HTR-8/SVneo (cell line): Measurements from ENCODE around the gene WNT8A.
"Not testable (repeated sequence)": the region's sequence is repeated elsewhere in the genome, so short reads cannot be mapped to it uniquely, and the experiment has no call there.

Source experiments
- DNase-seq: peaks from one replicate; pipeline ENCODE4 v3.0.0; 2011; ENCODE audit warnings: low spot score, mixed read lengths; ENCODE audit not compliant: insufficient read length
- FAIRE-seq: peaks from 2 replicates; lab custom pipeline; 2011; peaks lifted over from hg19 to GRCh38; lab: Jason Lieb, UNC

WNT8A gene, protein sequence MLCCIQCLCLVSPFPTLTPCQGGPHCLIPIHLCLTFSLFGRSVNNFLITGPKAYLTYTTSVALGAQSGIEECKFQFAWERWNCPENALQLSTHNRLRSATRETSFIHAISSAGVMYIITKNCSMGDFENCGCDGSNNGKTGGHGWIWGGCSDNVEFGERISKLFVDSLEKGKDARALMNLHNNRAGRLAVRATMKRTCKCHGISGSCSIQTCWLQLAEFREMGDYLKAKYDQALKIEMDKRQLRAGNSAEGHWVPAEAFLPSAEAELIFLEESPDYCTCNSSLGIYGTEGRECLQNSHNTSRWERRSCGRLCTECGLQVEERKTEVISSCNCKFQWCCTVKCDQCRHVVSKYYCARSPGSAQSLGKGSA

DNA sequence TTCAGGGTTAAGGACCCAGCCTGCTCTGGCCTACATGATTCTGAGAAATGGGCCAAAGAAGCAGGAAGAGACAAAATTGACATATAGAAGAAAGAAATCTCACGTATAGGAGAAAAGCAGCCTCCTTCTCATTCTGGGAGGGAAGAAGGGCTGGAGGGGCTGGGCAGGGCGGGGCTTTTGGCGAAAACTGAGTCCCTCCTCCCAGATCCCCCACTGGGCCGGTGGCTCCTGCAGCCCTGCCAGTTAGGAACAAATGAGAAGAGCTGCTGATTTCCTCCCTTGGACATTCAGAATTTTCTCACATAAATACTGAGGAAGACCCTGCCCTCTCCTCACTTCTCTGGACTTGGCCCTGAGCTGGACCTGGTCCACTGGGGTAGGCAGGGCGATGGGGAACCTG, at the start of gene WNT8A:
Gene WNT8A (plus strand): TSS at position 332 of the 400 bp plus-strand sequence. CDS start 95 bp downstream, outside the sequence.
- DNase-seq: no peak
- FAIRE-seq: no peak

DNA sequence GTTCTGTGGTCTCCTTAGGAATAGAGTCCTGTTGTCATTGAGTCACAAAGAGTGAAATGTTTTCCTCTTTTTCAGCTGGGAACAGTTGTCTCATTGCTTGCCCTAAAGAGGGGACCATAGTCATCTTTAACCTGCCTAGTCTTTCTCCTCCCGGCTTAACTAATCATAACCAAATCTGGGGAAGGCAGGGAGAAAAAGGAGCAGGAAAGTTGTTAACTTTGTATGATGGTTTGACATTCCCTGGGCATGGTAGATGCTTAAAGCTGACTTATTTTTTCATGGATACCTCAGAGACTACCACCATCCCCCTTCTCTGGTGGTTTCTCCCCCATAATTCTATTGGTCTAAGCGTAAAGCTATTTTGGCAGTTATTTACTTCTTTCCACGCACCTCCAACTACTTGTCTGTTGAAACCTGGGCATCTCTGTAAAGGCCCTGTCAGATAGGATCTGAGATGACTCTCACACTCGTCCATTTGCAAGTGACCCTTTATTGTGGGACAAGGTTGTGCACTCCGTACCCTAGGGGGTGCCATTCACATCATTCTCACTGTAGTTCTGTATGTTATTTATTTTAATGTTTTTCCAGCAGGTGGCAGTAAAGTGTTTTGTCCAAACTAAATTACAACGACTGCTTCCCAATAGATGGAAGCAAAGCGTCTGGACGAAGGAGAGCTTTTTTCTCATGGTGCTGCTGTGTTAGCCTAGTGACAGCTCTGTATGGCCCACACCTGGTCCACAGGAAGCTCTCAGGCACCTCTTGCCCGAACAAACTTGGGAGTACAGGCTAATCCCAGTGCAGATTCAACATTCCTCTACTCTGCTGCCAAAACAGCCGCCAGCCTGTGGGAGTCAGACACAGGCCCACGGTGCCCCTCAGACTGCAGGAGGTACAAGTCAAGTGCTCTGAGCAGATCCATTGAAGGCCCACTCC, 48.0 kb upstream of the WNT8A start:
- FAIRE-seq (no peak), DNase-seq (peak; percentile 77)

DNA sequence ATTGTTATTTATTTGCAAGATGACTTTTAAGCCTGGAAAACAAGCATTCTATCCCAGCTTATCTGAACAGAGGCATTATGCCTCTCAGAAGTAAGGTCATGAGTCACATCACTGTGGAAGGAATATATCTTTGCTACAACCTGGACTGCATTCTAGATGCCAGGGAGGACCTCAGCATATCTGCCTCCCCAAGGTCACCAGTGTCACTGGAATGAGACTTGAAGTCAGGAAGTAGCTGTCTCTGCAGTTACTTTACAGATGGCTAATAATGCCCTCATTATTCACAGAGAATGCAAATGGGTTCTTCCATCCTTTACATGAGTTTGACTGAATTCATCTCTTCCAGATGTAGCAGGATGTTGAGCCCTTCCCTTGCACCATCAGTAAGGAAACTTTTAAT, 46.6 kb upstream of the WNT8A start:
- FAIRE-seq: no peak
- DNase-seq: no peak

DNA sequence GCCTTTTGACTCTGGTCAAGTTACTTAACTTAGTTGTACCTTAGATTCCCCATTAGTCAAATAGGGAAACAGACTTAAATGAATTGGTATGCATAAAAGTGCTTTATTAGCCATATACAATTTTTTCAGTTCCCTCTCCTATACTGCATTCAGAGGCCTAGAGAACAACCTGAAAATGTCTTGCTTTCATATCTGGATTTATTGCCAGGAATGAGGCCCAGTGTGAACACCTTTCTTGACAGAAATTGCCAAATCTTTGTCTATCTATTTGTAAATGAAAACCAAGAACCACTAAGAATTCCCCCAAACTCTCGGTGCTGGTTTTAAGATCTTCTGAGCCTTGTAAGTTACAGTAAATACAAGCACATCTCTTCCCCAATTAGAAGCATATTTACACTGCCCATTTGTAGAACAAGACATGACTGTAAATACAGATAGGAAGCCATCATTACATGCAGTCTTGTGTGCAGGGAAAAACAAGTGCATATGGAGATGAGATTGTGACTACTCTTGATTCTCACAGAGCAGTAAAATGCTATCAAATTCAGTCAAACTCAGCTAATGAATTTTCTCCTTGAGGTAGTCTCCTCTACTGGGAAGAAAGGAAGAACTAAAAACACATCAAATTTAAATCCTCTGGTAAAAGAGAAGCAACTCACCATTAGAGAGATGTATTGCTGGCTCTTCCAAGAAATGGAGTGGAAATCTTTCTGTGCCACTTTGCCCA, 45.8 kb upstream of the WNT8A start:
- FAIRE-seq (no peak), DNase-seq (no peak)

DNA sequence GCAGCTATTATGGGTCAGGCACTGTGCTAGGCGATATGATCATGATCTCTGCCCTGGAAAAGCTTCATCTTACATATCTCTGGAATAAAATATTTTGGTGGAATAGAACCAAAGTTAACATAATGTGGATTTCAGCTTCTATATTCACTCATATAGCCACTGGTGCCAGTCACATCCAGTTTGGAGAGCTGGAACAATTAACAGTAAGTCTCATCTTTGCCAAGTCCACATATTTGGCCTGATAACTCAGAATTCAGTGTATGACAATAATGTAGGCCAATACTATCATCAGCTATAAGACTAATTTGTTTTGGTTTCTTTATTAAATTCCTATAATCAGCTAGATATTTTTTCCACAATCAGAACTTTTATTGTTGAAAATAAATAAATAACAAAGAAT, 45.0 kb upstream of the WNT8A start:
- FAIRE-seq: no peak
- DNase-seq: no peak

DNA sequence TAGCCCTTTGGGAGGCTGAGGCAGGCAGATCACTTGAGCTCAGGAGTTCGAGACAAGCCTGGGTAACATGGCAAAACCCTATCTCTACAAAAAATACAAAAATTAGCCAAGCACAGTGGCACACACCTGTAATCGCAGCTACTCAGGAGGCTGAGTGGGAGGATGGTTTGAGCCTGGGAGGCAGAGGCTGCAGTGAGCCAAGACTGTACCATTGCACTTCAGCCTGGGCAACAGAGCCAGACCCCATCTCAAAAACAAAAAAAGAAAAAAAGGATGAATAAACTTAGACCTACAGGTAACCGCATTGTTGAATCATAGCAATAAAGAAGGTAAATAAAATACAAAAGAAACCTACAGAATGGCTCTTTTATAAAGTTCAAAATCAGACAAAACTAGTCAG, 38.5 kb upstream of the WNT8A start:
- not testable (repeated sequence) for FAIRE-seq, DNase-seq

GRCh38 chr5:138051441-138052296, 32.2 kb upstream of the WNT8A start:
- FAIRE-seq (no peak), DNase-seq (no peak)

GRCh38 chr5:138052718-138053117, 31.1 kb upstream of the WNT8A start:
- not testable (repeated sequence) for FAIRE-seq, DNase-seq

DNA sequence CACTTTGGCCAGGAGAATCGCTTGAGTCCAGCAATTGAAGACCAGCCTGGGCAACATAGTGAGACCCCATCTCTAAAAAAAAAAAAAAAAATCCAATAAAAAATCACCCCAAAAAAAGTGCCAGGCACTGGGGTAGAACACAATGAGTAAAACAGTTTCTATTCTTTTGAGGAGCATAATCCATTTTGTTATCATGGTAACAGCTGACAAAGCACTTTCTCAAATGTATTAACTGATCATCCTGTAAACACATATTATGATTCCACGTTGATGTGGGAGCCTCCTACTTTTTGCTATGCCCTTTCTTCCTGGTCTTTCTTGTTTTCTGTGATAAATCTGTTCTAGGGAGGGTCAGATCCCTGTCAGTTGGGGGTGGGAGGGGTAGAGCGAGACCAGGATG, 30.3 kb upstream of the WNT8A start:
- FAIRE-seq: no peak
- DNase-seq: no peak

DNA sequence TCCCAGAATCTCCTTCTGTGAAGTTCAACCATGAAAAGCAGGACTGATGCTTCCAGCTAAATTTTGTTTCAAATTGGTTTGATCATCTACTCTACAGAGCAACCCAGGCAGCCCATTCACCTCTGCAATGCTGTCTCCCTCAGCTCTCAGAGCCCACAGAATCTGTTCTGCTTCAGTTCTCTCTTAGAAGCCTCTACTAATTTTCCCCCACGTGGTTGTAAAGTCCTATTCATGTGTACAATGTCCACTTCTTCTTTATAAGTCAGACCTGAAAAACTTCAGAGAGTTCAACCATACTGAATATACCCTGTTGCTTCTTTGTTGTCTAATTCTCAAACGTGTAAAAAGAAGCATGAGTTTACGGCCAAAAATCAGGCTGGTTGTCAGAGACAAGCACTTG, 29.6 kb upstream of the WNT8A start:
- DNase-seq (no peak), FAIRE-seq (no peak)

DNA sequence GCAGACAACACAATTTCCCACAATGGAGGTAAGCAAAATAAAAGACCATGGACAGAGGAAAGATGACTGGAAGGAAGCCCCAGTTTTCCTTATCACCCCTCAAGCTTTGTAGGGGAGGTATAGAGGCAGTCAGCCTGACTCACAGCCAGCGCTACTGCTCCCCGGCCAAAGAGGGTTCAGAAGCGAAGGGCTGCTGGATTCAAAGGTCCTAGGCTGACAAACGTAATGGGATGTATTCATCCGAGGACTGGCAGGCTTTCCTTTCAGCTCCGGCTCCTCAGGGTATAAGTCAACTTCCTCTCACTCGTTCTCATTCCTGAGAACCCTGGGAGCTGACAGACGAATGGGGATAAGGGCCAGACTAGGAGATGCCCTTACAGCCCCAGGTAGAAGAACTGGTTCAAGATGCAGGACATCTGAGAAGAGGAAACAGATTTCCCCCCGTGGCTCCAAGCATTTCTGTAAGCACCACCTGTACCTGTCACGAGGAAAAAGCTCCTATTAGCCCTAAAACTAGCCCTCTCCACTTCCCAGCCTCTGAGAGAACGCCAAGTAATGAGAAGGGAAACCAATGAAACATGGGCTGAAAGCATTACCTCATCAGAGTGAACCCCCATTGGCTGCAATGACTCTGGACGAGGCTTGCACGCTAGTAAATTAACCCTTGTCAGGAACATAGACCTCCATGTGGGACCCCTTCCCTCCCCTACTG, 28.8 kb upstream of the WNT8A start:
- DNase-seq: no peak
- no peak for FAIRE-seq

DNA sequence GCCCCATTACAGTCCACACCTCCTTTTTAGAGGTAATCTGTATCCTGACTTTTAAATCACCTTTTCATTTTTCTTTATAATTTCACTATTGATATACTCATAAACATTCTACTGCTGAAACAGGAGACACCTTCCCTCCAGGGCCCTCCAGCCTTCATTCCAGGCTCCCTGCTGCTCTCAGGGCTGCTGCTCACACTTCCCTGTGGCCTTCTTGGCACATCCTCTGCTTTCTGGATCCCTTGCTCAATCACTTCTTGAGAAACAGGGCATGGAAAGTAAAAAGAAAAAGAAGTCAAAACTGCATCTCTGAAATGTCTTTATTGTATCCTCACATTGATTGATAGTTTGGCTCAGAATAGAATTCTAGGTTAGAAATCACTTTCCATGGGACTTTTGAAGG, 19.3 kb upstream of the WNT8A start:
- no peak for FAIRE-seq
- DNase-seq: no peak

GRCh38 chr5:138065102-138065501, 18.7 kb upstream of the WNT8A start:
- FAIRE-seq: no peak
- DNase-seq: no peak

- DNase-seq: no peak
- FAIRE-seq: no peak
These were observed 15.9 kb upstream of the WNT8A start for GRCh38 chr5:138067945-138068344.

- FAIRE-seq: no peak
These were observed 14.9 kb upstream of the WNT8A start for GRCh38 chr5:138068742-138069600.

GRCh38 chr5:138070026-138070425, 13.8 kb upstream of the WNT8A start:
- not testable (repeated sequence) for DNase-seq, FAIRE-seq

More at GRCh38 chr5:138068742-138069600, 14.9 kb upstream of the WNT8A start:
- DNase-seq: peak; percentile 79

DNA sequence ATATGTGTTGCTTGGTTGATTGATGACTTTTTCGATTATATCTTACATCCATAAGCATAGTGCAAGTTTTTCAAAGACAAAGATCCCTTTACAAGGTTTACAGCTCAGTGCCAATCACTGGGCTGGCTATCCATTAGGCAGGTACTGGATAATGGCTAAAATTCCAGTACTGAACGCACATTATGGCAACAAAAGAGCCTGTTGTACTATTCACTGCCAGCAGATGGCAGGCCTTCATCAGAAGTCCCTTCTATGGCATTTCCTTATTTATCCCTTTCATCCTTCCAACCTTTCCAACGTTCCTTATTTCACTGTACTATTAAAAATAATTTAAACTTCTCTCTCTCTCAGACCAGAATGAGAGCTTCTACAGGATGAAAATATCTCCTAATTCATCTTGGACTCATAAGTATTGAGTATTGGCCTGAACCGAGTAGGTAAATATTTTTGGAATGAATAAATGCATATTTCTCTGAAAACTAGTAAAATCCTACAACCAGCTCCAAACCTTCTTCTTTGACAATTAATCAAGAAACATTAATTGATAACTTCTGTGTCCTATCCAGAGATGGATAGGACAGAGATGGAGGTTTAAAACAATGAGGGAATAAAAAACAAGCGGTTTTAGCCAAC, 6.7 kb upstream of the WNT8A start:
- peak; percentile 74 for DNase-seq
- no peak for FAIRE-seq
